Fibroblast of villous mesenchyme (primary cell): ENCODE measurements around the gene CCSAP. TPM values are rescaled to one million over a fixed set of nuclear protein-coding genes. Genes with fewer than 3 reads are reported as not detected.
A peak's percentile ranks its signal among the peaks of the same experiment; 100 is the strongest.

Source experiments
- DNase-seq: peaks from one replicate; pipeline ENCODE4 v3.0.0-alpha.2; 2010; ENCODE audit warnings: low read depth
- H3K4me3 ChIP-seq: 2 replicates; pipeline ENCODE4 v1.5.1; 2011; ENCODE audit warnings: low read depth, mild to moderate bottlenecking, low read length
- CTCF ChIP-seq: IDR thresholded peaks from 2 replicates; pipeline ENCODE4 v1.5.1; 2012; ENCODE audit warnings: low read depth, mild to moderate bottlenecking, low read length; ENCODE audit not compliant: insufficient read depth
- total RNA-seq: library from RNA; depleted of rRNA; stranded (reverse); fragments of >200 nt; gene quantifications from 2 replicates; pipeline ENCODE4 v1.2.3, GENCODE V29; 2012

CCSAP gene
- total RNA-seq, 1 donor: 12.1 TPM

- DNase-seq: no peak
- no peak for TF ChIP-seq CTCF
- no peak overlapping the region for H3K4me3 ChIP-seq
Measured at GRCh38 chr1:229352975-229353374, 10.1 kb upstream of the CCSAP start.

- TF ChIP-seq CTCF: no peak
- no peak for DNase-seq
- H3K4me3 ChIP-seq: no peak overlapping the region
Measured at GRCh38 chr1:229349463-229350385, 6.9 kb upstream of the CCSAP start.

GRCh38 chr1:229347528-229347927 is 4.7 kb upstream of the CCSAP start:
- H3K4me3 ChIP-seq: no peak overlapping the region
- DNase-seq: no peak
- no peak for TF ChIP-seq CTCF

GRCh38 chr1:229344937-229345684 is 2.3 kb upstream of the CCSAP start:
- DNase-seq: peak; percentile 10

GRCh38 chr1:229344139-229344538 is 1.3 kb upstream of the CCSAP start:
- no peak for TF ChIP-seq CTCF
- DNase-seq: no peak
- H3K4me3 ChIP-seq: no peak overlapping the region

More at GRCh38 chr1:229344937-229345684, 2.3 kb upstream of the CCSAP start:
- H3K4me3 ChIP-seq: no peak overlapping the region
- TF ChIP-seq CTCF: no peak

- no peak for TF ChIP-seq CTCF
- peak overlapping the region; percentile 82 for H3K4me3 ChIP-seq
- DNase-seq: peak; percentile 73
Measured at GRCh38 chr1:229341774-229342655, 832 bp downstream of the CCSAP start.
